ENCODE data around the gene UTY.

UTY gene

DNA sequence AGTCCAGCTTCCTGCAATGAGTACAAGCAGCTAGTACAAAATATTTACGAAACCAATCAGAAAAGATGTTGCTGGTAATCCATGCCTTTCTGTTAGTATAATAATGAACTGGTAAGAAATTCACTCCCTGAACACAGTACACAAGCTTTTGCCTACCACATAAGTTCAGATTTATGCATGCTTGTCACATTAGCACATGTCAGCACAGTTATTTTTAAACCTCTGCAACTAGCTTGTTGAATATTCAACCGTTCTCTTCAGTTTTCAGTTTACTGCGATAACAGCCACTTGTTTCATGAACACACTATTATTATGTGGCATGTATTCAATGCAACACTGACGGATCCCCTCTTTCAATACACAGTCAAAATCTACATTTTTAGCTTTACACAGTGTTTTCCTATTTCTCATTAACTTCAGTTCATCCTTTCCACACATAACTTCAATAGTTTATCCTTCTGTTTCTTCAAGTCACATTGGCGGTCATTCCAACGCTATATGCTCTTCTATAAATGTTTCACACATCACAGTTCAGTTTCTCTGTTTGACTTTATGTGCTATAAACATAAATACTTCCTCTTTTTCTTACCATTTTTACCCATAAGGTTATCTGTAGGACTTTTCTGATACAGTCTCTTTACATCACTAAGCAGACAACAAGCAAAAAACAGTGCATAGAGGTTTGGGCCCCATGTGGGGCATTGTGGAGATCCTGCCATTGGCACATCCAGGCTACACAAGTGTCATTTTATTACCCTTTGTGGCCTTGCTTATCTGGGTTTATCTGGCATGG is 62.8 kb downstream of the UTY start:
- H3K4me1 ChIP-seq (ENCODE audit: control insufficient read depth, insufficient read depth, low read length, poor library complexity, severe bottlenecking), result no peaks in the 10 kb centered on the region
- no peaks in the 10 kb centered on the region for H3K9me3 ChIP-seq (ENCODE audit: control insufficient read depth, low read length)
- no peak overlapping the region for H3K4me3 ChIP-seq (ENCODE audit: insufficient read depth, low read depth, low read length, poor library complexity, severe bottlenecking)
- no peak overlapping the region for H3K27ac ChIP-seq (ENCODE audit: insufficient read depth, low read length, poor library complexity, severe bottlenecking)
- H3K36me3 ChIP-seq (ENCODE audit: control insufficient read depth, insufficient read depth, low read length), result no peaks in the 10 kb centered on the region
- H3K27me3 ChIP-seq (replicated peaks; ENCODE audit: control insufficient read depth, insufficient read depth, low read length, poor library complexity, severe bottlenecking), result no peaks in the 10 kb centered on the region
- DNase-seq, result no peak

GRCh38 chrY:13415556-13415955 is 64.3 kb downstream of the UTY start:
- no peak overlapping the region for H3K27ac ChIP-seq (ENCODE audit: insufficient read depth, low read length, poor library complexity, severe bottlenecking)
- no peak for DNase-seq
- no peaks in the 10 kb centered on the region for H3K9me3 ChIP-seq (ENCODE audit: control insufficient read depth, low read length)
- no peaks in the 10 kb centered on the region for H3K4me1 ChIP-seq (ENCODE audit: control insufficient read depth, insufficient read depth, low read length, poor library complexity, severe bottlenecking)
- no peaks in the 10 kb centered on the region for H3K36me3 ChIP-seq (ENCODE audit: control insufficient read depth, insufficient read depth, low read length)
- H3K4me3 ChIP-seq (ENCODE audit: insufficient read depth, low read depth, low read length, poor library complexity, severe bottlenecking), result no peak overlapping the region
- H3K27me3 ChIP-seq (replicated peaks; ENCODE audit: control insufficient read depth, insufficient read depth, low read length, poor library complexity, severe bottlenecking), result no peaks in the 10 kb centered on the region

DNA sequence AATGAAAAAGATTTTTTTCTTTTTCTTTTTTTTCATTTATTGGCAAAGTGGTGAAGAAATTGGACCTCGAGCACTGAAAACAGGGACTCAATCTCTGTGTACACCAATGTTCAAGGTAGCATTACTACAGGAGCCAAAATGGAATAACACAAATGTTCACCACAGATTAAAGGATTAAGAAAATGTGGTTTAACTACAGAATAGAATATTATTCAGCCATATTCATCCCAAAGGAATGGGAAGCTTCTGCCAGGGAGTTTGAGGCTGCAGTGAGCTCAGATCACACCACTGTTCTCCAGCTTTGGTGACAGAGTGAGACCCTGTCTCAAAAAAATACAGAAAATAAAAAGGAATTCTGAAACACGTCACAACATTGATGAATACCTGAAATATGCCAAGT is 81.0 kb downstream of the UTY start:
- H3K27me3 ChIP-seq (replicated peaks; ENCODE audit: control insufficient read depth, insufficient read depth, low read length, poor library complexity, severe bottlenecking), result no peaks in the 10 kb centered on the region
- no peaks in the 10 kb centered on the region for H3K9me3 ChIP-seq (ENCODE audit: control insufficient read depth, low read length)
- no peaks in the 10 kb centered on the region for H3K36me3 ChIP-seq (ENCODE audit: control insufficient read depth, insufficient read depth, low read length)
- no peak overlapping the region for H3K4me3 ChIP-seq (ENCODE audit: insufficient read depth, low read depth, low read length, poor library complexity, severe bottlenecking)
- DNase-seq, result no peak
- H3K4me1 ChIP-seq (ENCODE audit: control insufficient read depth, insufficient read depth, low read length, poor library complexity, severe bottlenecking), result no peaks in the 10 kb centered on the region
- H3K27ac ChIP-seq (ENCODE audit: insufficient read depth, low read length, poor library complexity, severe bottlenecking), result no peak overlapping the region

DNA sequence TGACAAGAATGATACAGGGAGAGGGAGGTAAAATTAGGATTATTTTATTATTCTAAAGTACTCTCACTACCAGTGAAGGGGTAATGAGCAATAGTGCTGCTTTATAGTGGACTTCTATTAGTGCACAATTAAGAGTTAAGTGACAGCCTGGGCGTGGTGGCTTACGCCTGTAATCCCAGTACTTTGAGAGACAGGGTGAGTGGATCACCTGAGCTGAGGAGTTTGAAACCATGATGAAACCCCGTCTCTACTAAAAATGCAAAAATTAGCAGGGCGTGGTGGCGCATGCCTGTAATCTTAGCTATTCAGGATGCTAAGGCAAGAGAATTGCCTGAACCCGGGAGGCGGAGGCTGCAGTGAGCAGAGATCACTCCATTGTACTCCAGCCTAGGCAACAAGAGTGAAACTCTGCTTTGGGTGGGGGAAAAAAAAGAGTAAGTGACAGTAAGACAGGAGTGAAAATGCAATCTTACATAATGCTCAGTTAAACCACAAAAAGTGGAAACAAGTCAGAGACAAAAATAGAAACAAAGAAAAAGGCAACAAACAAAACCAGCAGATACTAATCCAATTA is 98.6 kb downstream of the UTY start:
- no peak for DNase-seq
- Histone ChIP-seq H3K27me3 (replicated peaks; ENCODE audit: control insufficient read depth, insufficient read depth, low read length, poor library complexity, severe bottlenecking) (no peaks in the 10 kb centered on the region), H3K27ac (ENCODE audit: insufficient read depth, low read length, poor library complexity, severe bottlenecking) (no peak overlapping the region), H3K9me3 (ENCODE audit: control insufficient read depth, low read length) (no peaks in the 10 kb centered on the region), H3K4me3 (ENCODE audit: insufficient read depth, low read depth, low read length, poor library complexity, severe bottlenecking) (no peak overlapping the region), H3K36me3 (ENCODE audit: control insufficient read depth, insufficient read depth, low read length) (no peaks in the 10 kb centered on the region), H3K4me1 (ENCODE audit: control insufficient read depth, insufficient read depth, low read length, poor library complexity, severe bottlenecking) (no peaks in the 10 kb centered on the region)

DNA sequence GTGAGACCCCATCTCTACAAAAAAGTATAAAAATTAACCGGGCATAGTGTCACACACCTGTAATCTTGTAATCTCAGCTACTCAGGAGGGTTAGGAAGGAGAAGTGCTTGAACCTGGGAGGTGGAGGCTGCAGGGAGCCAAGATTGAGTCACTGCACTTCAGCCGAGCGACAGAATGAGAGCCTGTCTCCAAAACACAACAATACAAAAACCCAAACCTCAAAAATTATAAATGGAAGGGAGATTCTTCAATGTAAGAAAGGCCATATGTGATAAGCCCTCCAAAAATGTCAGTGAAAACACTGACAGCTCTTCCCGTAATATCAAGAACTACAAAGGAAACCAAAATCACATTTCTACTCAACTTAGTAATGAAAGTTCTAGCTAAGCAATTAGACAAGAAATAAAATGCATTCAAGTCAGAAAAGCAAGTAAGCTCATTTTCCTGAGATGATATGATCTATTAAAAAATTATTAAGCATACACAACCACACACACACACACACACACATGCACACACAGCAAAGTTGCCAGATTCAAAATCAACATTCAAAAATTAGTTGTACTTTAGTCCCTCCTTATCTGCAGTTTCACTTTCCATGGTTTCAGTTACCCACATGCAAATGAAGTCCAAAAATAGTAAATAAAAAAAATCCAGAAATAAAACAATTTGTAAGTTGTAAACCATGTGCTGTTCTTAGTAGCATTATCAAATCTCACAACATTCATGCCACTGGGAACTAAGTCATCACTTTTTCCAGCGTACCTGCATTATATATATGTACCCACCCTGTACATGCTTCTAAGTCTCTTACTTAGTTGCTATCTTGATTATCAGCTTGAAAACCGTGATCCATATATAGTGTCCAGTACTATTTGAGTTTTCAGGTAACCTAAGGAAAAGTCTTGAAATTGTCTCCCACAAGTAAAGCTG is 108.7 kb downstream of the UTY start:
- Histone ChIP-seq H3K4me1 (ENCODE audit: control insufficient read depth, insufficient read depth, low read length, poor library complexity, severe bottlenecking) (no peaks in the 10 kb centered on the region), H3K27me3 (replicated peaks; ENCODE audit: control insufficient read depth, insufficient read depth, low read length, poor library complexity, severe bottlenecking) (no peaks in the 10 kb centered on the region), H3K4me3 (ENCODE audit: insufficient read depth, low read depth, low read length, poor library complexity, severe bottlenecking) (no peak overlapping the region), H3K9me3 (ENCODE audit: control insufficient read depth, low read length) (no peaks in the 10 kb centered on the region), H3K27ac (ENCODE audit: insufficient read depth, low read length, poor library complexity, severe bottlenecking) (no peak overlapping the region), H3K36me3 (ENCODE audit: control insufficient read depth, insufficient read depth, low read length) (no peaks in the 10 kb centered on the region)
- no peak for DNase-seq

DNA sequence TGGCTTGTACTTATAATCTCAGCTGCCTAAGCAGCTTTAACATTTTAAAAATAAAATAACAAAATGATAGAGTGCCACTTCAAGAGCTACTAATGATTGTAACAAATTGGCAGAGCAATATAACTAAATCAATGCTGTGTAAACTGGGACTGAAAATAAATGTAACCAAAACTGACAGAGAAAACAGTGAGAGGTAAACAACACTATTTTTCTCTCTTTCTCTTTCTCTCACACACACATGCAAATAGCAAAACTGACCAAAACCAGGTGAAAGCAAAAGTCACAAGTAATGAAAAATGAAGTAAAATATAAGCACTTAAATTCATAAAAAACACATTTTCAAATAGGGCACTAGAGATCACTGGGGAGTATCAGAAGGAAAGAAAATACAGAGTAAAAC is 109.6 kb downstream of the UTY start:
- no peaks in the 10 kb centered on the region for H3K9me3 ChIP-seq (ENCODE audit: control insufficient read depth, low read length)
- H3K27me3 ChIP-seq (replicated peaks; ENCODE audit: control insufficient read depth, insufficient read depth, low read length, poor library complexity, severe bottlenecking), result no peaks in the 10 kb centered on the region
- no peak overlapping the region for H3K27ac ChIP-seq (ENCODE audit: insufficient read depth, low read length, poor library complexity, severe bottlenecking)
- H3K36me3 ChIP-seq (ENCODE audit: control insufficient read depth, insufficient read depth, low read length), result no peaks in the 10 kb centered on the region
- no peak for DNase-seq
- no peak overlapping the region for H3K4me3 ChIP-seq (ENCODE audit: insufficient read depth, low read depth, low read length, poor library complexity, severe bottlenecking)
- no peaks in the 10 kb centered on the region for H3K4me1 ChIP-seq (ENCODE audit: control insufficient read depth, insufficient read depth, low read length, poor library complexity, severe bottlenecking)

- Histone ChIP-seq H3K27me3 (replicated peaks; ENCODE audit: control insufficient read depth, insufficient read depth, low read length, poor library complexity, severe bottlenecking) (no peaks in the 10 kb centered on the region), H3K9me3 (ENCODE audit: control insufficient read depth, low read length) (no peaks in the 10 kb centered on the region), H3K27ac (ENCODE audit: insufficient read depth, low read length, poor library complexity, severe bottlenecking) (no peak overlapping the region), H3K4me1 (ENCODE audit: control insufficient read depth, insufficient read depth, low read length, poor library complexity, severe bottlenecking) (no peaks in the 10 kb centered on the region), H3K36me3 (ENCODE audit: control insufficient read depth, insufficient read depth, low read length) (no peaks in the 10 kb centered on the region), H3K4me3 (ENCODE audit: insufficient read depth, low read depth, low read length, poor library complexity, severe bottlenecking) (no peak overlapping the region)
- no peak for DNase-seq
These were observed 111.4 kb downstream of the UTY start for GRCh38 chrY:13368513-13368845.

DNA sequence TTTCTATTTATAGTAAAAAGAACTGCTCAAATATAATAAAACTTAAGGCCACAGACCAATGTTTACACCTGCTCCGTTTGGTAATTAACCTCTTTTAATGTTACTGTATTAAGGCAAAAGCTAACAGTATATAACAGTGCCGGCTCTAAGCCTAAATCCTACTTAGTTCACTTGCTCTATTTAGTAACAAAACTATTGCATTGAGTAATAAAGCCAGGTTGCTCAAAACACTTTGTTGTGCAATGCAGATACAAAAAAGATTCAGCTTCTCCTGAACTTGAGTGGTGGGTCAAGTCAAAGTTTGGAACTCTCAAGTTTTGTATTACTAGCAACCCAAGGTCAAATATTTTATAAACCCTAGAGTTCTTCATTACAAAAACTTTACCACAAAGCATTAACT is 116.2 kb downstream of the UTY start:
- Histone ChIP-seq H3K4me3 (ENCODE audit: insufficient read depth, low read depth, low read length, poor library complexity, severe bottlenecking) (no peak overlapping the region), H3K4me1 (ENCODE audit: control insufficient read depth, insufficient read depth, low read length, poor library complexity, severe bottlenecking) (no peaks in the 10 kb centered on the region), H3K27ac (ENCODE audit: insufficient read depth, low read length, poor library complexity, severe bottlenecking) (no peak overlapping the region), H3K9me3 (ENCODE audit: control insufficient read depth, low read length) (no peaks in the 10 kb centered on the region), H3K27me3 (replicated peaks; ENCODE audit: control insufficient read depth, insufficient read depth, low read length, poor library complexity, severe bottlenecking) (no peaks in the 10 kb centered on the region), H3K36me3 (ENCODE audit: control insufficient read depth, insufficient read depth, low read length) (no peaks in the 10 kb centered on the region)
- no peak for DNase-seq

GRCh38 chrY:13362662-13363061 is 117.2 kb downstream of the UTY start:
- no peak overlapping the region for H3K4me3 ChIP-seq (ENCODE audit: insufficient read depth, low read depth, low read length, poor library complexity, severe bottlenecking)
- H3K9me3 ChIP-seq (ENCODE audit: control insufficient read depth, low read length), result no peaks in the 10 kb centered on the region
- no peaks in the 10 kb centered on the region for H3K27me3 ChIP-seq (replicated peaks; ENCODE audit: control insufficient read depth, insufficient read depth, low read length, poor library complexity, severe bottlenecking)
- H3K4me1 ChIP-seq (ENCODE audit: control insufficient read depth, insufficient read depth, low read length, poor library complexity, severe bottlenecking), result no peaks in the 10 kb centered on the region
- H3K36me3 ChIP-seq (ENCODE audit: control insufficient read depth, insufficient read depth, low read length), result no peaks in the 10 kb centered on the region
- DNase-seq, result no peak
- H3K27ac ChIP-seq (ENCODE audit: insufficient read depth, low read length, poor library complexity, severe bottlenecking), result no peak overlapping the region

All from effector memory CD4-positive, alpha-beta T cell (primary cell).